NCI-H2196 treated with DMSO at 0.1 percent for 48 hours (cell line): ENCODE measurements around the gene C19orf25.
"Not testable (repeated sequence)": the region's sequence is repeated elsewhere in the genome, so short reads cannot be mapped to it uniquely, and the experiment has no call there.

ENCODE experiments used
- DNase-seq: peaks from one replicate; lab custom pipeline; 2025; ENCODE audit not compliant: unreplicated experiment; lab: John Stamatoyannopoulos, UW

The C19orf25 gene

DNA sequence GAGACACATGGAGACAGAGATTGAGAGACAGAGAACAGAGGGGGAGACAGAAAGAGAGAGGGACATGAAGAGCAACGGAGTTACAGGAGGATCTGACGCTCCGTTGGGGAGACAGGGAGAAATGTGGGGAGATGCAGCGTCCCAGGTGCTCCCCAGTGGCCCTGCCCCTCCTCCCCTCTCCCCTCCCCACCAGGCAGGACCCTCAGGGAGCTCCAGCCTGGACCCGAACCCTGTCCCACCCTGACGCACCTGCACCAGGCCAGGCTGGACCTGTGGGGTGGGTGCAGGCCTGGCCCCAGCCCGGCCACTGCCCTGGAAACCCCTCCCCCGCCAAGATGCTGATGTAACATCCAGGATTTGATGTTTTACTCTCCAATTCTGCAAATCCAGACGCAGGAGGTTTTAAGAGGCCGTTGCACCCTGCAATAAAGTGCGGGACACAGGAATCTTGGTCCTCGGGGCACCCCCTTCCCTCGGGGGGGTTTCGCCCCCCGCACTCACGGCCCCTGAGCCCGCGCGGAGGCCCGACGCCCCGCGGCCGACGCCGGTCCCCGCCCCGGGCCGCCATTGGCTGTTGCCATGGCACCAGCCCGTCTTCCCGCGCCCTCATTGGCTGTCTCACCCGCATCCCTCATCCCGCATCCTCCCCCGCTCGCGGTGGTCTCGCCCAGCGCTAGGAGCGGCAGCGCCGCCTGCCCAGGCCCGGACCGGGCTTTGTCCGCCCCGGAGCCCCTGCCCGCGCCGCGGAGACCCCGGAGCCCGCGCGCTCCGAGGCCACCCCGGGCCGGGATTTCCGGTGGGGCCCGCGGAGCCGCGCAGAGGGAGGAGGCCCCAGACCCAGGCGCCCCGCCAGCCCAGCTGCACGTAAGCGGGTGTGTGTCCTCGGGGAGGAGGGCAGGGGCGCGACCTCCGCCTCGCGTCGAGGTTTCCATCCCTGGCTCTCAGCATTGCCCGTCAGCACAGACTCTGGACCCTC is 29.3 kb downstream of the C19orf25 start, which contains the start of gene APC2:
Gene APC2, plus strand, starts transcription at position 655 of the 976 bp plus-strand sequence. CDS start 2,881 bp downstream, outside the sequence.
- peak; percentile 52 for DNase-seq

GRCh38 chr19:1447944-1448343 is 31.1 kb downstream of the C19orf25 start:
- DNase-seq = no peak

DNA sequence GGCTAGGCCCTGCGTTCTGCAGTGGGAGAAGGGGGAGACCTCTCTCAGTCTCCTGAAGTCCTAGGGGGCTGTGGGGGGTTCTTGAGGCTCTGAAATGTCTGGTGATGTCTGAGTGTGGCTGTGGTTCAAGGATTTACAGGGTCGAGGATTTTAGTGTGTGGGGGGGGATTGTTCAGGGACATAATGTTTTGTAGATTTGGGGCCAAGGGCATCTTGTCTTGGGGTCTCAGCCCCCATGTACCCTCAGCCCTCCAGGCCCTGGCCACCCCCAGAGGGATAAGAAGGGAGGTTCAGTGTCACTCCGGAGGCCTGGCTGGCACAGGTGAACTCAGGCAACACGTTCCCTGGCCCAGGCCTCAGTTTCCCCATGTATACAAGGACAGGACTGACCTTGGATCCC is 31.5 kb downstream of the C19orf25 start:
- DNase-seq = no peak

GRCh38 chr19:1446713-1447481 is 32.1 kb downstream of the C19orf25 start:
- no peak for DNase-seq

DNA sequence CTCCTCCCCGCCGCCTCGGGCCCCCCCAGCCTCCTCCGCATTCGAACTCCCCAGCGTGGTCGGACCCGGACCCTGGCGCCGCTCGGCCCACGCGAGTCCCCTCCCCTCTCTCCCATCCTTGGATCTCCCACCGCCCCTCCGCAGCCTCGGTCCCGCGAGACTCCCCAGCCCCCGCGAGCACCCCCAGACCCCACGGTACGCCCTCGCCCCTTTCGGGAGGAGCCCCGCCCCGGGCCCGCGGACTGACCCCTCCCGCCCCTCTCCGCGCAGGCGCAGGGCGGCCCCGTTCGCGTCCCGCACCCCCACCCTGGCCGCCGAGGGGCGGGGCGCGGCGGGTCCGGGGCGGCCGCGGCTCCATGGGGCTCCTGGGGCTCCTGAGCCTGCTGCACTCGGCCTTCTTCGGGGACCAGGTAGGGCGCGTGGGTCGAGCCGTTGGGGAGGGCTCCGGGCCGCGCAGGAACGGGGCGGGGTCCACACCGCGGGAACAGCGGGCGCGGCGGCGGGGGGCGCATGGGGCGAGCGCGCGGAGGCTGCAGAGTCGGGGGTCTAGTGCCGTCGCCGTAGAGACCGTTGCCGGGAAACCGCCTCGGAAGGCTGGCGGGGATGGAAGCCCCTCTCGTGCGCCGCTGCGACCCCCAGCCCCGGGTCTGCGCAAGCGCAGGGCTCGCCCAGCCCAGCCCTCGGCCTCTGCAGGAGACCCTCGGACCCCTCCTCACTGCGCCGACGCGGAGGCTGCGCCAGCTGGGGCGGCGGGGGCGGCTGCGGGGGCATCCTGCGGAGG is 32.9 kb downstream of the C19orf25 start:
- peak; percentile 22 for DNase-seq

- peak; percentile 59 for DNase-seq
Measured at GRCh38 chr19:1445185-1445931, 33.7 kb downstream of the C19orf25 start.

DNA sequence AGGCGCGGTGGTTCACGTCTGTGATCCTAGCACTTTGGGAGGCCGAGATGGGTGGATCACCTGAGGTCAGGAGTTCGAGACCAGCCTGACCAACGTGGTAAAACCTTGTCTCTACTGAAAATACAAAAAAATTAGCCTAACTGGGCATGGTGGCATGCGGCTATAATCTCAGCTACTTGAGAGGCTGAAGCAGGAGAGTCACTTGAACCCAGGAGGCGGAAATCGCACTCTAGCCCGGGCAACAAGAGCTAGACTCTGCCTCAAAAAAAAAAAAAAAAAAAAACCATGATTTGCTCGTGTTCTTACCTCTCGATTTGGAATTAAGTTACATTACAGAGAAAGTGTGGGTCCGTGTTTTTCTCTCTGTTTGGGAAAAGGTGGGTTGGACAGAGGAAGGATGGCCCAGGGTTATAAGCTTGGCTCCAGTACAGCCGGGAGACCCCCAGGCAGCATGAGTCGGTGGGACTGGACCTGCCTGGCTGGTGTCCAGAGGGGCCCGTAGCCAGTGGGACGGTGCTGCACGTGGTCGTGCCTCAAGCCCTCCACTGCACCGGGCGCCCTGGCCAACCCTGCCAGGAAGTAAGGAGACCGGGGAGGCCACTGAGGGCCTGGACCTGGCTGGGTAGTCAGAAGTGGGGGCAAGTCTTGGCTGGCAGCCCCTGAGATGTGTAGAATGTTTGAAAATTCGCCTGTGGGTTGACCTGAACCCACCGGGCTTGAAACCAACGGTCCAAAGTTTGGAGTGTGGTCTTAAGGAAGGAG is 37.2 kb downstream of the C19orf25 start:
- DNase-seq = no peak

- no peak for DNase-seq
Measured at GRCh38 chr19:1441022-1441426, 38.0 kb downstream of the C19orf25 start.

DNA sequence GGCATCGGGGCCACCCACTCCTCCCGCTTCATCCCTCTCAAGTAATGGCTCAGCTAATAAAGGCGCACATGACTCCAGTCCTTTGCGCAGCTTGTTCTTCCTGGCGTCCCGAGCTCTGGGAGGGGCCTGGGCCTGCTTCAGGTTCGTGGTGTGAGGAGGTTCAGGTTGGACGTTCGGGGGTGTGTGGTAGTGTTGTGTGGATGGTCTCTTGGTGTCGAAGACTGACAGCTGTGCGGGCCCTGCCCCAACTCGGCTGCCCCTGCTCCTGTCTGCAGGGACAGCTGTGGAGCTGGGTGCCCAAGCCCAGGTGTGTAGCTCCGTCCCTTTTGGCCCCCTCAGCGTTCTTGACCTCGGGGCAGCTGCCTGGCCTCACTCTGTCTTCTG is 38.6 kb downstream of the C19orf25 start:
- DNase-seq = no peak

- DNase-seq = not testable (repeated sequence)
Measured at GRCh38 chr19:1439525-1440417, 39.2 kb downstream of the C19orf25 start.

DNA sequence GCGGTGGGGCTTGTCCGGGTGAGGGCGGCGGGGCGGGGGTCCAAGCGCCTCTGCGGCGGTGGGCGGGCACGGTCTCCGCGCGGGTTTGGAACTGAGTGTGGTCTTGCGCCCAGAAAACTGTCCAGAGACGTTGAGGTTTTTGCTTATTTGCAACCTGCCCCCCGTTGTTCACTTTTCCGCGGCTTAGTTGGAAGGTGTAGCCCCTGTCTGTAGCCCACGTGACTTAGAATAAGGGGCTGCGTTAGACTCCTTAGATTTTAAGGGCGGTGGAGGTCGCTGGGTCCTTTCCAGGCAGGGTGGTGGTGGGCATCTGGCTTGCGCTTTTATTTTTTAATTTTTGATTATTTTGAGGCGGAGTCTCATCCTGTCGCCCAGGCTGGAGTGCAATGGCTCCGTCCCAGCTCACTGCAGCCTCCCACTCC is 40.1 kb downstream of the C19orf25 start:
- no peak for DNase-seq

DNA sequence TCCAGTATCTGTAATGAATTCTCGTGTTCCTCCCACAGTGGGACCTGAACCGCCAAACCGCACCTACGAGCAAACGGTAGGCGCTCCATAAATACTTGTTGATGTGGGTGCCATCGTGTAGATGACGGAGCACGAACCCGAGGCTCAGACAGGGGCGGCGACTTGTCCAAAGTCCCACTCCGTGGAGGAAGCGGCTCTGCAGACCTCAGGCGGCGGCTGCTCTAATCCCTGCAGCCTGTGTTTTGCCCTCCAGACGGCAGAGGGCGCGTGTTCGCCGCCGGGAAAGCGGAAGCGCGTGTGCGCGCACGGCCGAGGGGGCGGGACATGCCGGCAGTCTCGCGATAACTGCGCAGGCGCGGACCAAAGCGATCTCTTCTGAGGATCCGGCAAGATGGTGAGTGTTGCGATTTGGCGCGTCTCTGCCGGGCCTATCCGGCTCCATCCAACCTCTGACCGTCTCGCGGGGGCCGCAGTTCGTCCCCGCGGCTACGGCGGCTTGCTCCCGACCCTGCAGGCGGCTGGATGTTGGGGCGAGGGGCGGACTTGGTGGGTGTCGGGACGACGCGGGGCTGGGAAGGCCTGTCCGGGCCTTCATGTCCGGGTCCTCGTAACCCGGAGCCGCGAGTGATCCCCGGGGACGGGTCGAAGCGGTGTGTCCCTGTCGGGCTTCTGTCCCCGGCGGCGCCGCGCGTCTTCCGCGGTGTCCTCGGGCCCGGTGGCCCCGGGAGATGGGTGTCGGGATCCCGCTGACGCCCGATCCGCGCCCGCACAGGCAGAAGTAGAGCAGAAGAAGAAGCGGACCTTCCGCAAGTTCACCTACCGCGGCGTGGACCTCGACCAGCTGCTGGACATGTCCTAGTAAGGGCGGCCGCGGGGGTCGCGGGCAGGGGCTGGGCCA is 40.7 kb downstream of the C19orf25 start, which contains the start of gene RPS15:
Gene RPS15, plus strand, starts transcription at position 362 of the 898 bp plus-strand sequence. Its CDS starts 30 bp downstream, at position 392.
- DNase-seq = peak; percentile 87

- DNase-seq = no peak
Measured at GRCh38 chr19:1437609-1438008, 41.4 kb downstream of the C19orf25 start.

GRCh38 chr19:1435378-1435989 is 43.5 kb downstream of the C19orf25 start:
- no peak for DNase-seq

- DNase-seq = no peak
Measured at GRCh38 chr19:1434577-1435060, 44.4 kb downstream of the C19orf25 start.

DNA sequence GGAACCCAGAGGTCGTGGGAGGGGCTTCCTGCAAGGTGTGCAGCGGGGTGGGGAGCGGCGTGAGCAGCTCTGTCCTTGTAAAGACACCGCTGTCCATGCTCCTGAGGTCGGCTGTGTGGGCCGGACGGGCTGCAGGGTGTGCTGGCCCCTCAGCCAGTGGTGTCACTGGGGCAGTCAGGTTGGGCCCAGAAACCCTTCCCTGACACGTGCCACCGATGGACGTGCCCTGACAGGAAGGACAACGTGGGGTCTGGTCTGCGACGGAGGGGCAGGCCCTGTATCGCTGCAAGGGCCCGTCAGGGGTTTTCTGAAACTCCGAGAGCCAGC is 45.0 kb downstream of the C19orf25 start:
- DNase-seq = no peak
